HG02678 (cell line): Measurements from ENCODE around the gene WDR49.

Source experiments
- ATAC-seq: cut with Tn5 transposase; IDR thresholded peaks from one replicate; pipeline ENCODE4 v1.9.1; 2021; ENCODE audit warnings: mild to moderate bottlenecking, moderate library complexity; ENCODE audit not compliant: unreplicated experiment

WDR49 gene

GRCh38 chr3:167653760-167654159 lies at the start of gene WDR49:
WDR49 (minus strand) TSS chr3:167653942; CDS start chr3:167653425, 517 bp downstream.
- ATAC-seq, result no peak

- ATAC-seq, result no peak
Observed at GRCh38 chr3:167700926-167701325, 47.2 kb upstream of the WDR49 start.

GRCh38 chr3:167700046-167700445 lies 46.3 kb upstream of the WDR49 start:
- no peak for ATAC-seq

- no peak for ATAC-seq
Observed at GRCh38 chr3:167694121-167694520, 40.4 kb upstream of the WDR49 start.

GRCh38 chr3:167691366-167691765 lies 37.6 kb upstream of the WDR49 start:
- peak; percentile 100 for ATAC-seq

- ATAC-seq, result peak; percentile 85
Observed at GRCh38 chr3:167684388-167684993, 30.7 kb upstream of the WDR49 start.

- no peak for ATAC-seq
Observed at GRCh38 chr3:167679526-167679925, 25.8 kb upstream of the WDR49 start.

- no peak for ATAC-seq
Observed at GRCh38 chr3:167675848-167676247, 22.1 kb upstream of the WDR49 start.

- no peak for ATAC-seq
Observed at GRCh38 chr3:167673221-167673620, 19.5 kb upstream of the WDR49 start.

GRCh38 chr3:167671878-167672427 lies 18.2 kb upstream of the WDR49 start:
- no peak for ATAC-seq

GRCh38 chr3:167669699-167670098 lies 16.0 kb upstream of the WDR49 start:
- ATAC-seq, result no peak

- no peak for ATAC-seq
Observed at GRCh38 chr3:167668651-167669050, 14.9 kb upstream of the WDR49 start.

GRCh38 chr3:167666563-167666962 lies 12.8 kb upstream of the WDR49 start:
- no peak for ATAC-seq

- ATAC-seq, result no peak
Observed at GRCh38 chr3:167662919-167663400, 9.2 kb upstream of the WDR49 start.

GRCh38 chr3:167657684-167658225 lies 4.0 kb upstream of the WDR49 start:
- no peak for ATAC-seq

- ATAC-seq, result no peak
Observed at GRCh38 chr3:167656821-167657220, 3.1 kb upstream of the WDR49 start.

- ATAC-seq, result no peak
Observed at GRCh38 chr3:167653155-167653554, 587 bp downstream of the WDR49 start.

- no peak for ATAC-seq
Observed at GRCh38 chr3:167651826-167652225, 1.9 kb downstream of the WDR49 start.

- ATAC-seq, result no peak
Observed at GRCh38 chr3:167650459-167650858, 3.3 kb downstream of the WDR49 start.

GRCh38 chr3:167649746-167650145 lies 4.0 kb downstream of the WDR49 start:
- no peak for ATAC-seq

GRCh38 chr3:167644611-167645010 lies 9.1 kb downstream of the WDR49 start:
- no peak for ATAC-seq

GRCh38 chr3:167631471-167631870 lies 22.3 kb downstream of the WDR49 start:
- ATAC-seq, result no peak

GRCh38 chr3:167626490-167626889 lies 27.3 kb downstream of the WDR49 start:
- no peak for ATAC-seq
